Calu3 (cell line): ENCODE measurements around the gene FAS. TPM values are rescaled to one million over a fixed set of nuclear protein-coding genes. Genes with fewer than 3 reads are reported as not detected.

Source experiments
- BruUV-seq: library from RNA; stranded (reverse); fragments of 400-500 nt; replicated peaks from 2 replicates; lab custom pipeline; 2021; lab: Mats Ljungman, UMichigan
- CTCF ChIA-PET: fragments of 300-600 bp; sonication (Branson Sonifier 250); formaldehyde crosslinking; loops from one replicate; lab custom pipeline; 2022; ENCODE audit warnings: antibody characterized with exemption; lab: Charles Lee
- DNase-seq: peaks from one replicate; pipeline ENCODE4 v3.0.0; 2022
- H3K27ac Mint-ChIP-seq: one replicate; pipeline ENCODE4 v1.8.0; 2022; ENCODE audit warnings: mixed read lengths; ENCODE audit not compliant: unreplicated experiment
- H3K27me3 Mint-ChIP-seq: one replicate; pipeline ENCODE4 v1.8.0; 2022; ENCODE audit warnings: mixed read lengths; ENCODE audit not compliant: unreplicated experiment
- H3K36me3 Mint-ChIP-seq: one replicate; pipeline ENCODE4 v1.8.0; 2022; ENCODE audit warnings: mild to moderate bottlenecking, moderate library complexity, mixed read lengths; ENCODE audit not compliant: insufficient read depth, unreplicated experiment
- H3K4me1 Mint-ChIP-seq: one replicate; pipeline ENCODE4 v1.8.0; 2022; ENCODE audit warnings: mild to moderate bottlenecking, low read depth, mixed read lengths; ENCODE audit not compliant: unreplicated experiment
- H3K4me3 Mint-ChIP-seq: one replicate; pipeline ENCODE4 v1.8.0; 2022; ENCODE audit warnings: mild to moderate bottlenecking, low read depth, moderate library complexity, mixed read lengths; ENCODE audit not compliant: unreplicated experiment
- H3K9me3 Mint-ChIP-seq: one replicate; pipeline ENCODE4 v1.8.0; 2022; ENCODE audit warnings: low read depth, mixed read lengths; ENCODE audit not compliant: unreplicated experiment
- CTCF ChIP-seq: fragments of 200-600 bp; IDR thresholded peaks from one replicate; pipeline ENCODE4 v1.8.0; 2022; ENCODE audit warnings: antibody characterized with exemption; ENCODE audit not compliant: unreplicated experiment
- intact Hi-C: fragments of 100-400 bp; cut with micrococcal nuclease; formaldehyde crosslinking; loops from one replicate; pipeline ENCODE4 v1.10.0; 2022; ENCODE audit not compliant: unreplicated experiment
- total RNA-seq: library from RNA; stranded (reverse); gene quantifications from 2 replicates; pipeline ENCODE4 v1.2.3, GENCODE V29; 2022

Gene FAS
- total RNA-seq, 1 experiment from 2014 or later, result 3.1 TPM

GRCh38 chr10:88963318-88963717 is 27.3 kb upstream of the FAS start:
- no TSS peak for BruUV-seq
- CTCF ChIA-PET, result no interaction called here
- TF ChIP-seq CTCF, result no peak
- Mint-ChIP-seq H3K4me3 (no peak overlapping the region), H3K27ac (no peak overlapping the region), H3K36me3 (no peaks in the 10 kb centered on the region), H3K4me1 (no peaks in the 10 kb centered on the region), H3K9me3 (no peaks in the 10 kb centered on the region), H3K27me3 (no peaks in the 10 kb centered on the region)
- DNase-seq, result no peak
- intact Hi-C loops, result no loop called here

DNA sequence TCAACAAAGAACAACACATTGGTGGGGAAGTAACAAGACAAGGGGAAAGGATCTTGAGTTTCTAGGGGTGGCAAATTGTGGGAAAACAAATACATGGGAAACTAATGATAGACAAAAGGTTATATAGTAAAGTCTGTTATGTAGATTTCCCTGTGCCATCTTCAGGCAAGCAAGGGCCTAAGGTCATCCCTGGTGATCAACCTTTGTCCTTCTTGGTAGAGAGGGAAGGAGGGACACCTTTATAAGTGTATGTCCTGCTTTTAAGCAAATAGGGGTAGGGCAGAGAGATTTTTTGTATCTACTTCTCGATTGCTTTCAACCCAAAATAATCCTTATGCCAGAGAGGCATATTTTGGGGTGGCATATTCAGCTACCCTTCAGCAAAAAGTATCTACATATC is 26.2 kb upstream of the FAS start:
- Mint-ChIP-seq H3K9me3 (no peaks in the 10 kb centered on the region), H3K27ac (no peak overlapping the region), H3K27me3 (no peaks in the 10 kb centered on the region), H3K4me3 (no peak overlapping the region), H3K4me1 (no peaks in the 10 kb centered on the region), H3K36me3 (no peaks in the 10 kb centered on the region)
- TF ChIP-seq CTCF, result no peak
- intact Hi-C loops, result no loop called here
- no TSS peak for BruUV-seq
- no peak for DNase-seq
- CTCF ChIA-PET, result no interaction called here

GRCh38 chr10:88964869-88965415 is 25.7 kb upstream of the FAS start:
- intact Hi-C loops, result no loop called here
- H3K9me3 Mint-ChIP-seq, result no peaks in the 10 kb centered on the region
- no peak overlapping the region for H3K4me3 Mint-ChIP-seq
- no peaks in the 10 kb centered on the region for H3K4me1 Mint-ChIP-seq
- CTCF ChIA-PET, result no interaction called here
- no peak for DNase-seq
- no peak for TF ChIP-seq CTCF
- H3K36me3 Mint-ChIP-seq, result no peaks in the 10 kb centered on the region
- no peaks in the 10 kb centered on the region for H3K27me3 Mint-ChIP-seq
- H3K27ac Mint-ChIP-seq, result no peak overlapping the region
- no TSS peak for BruUV-seq

DNA sequence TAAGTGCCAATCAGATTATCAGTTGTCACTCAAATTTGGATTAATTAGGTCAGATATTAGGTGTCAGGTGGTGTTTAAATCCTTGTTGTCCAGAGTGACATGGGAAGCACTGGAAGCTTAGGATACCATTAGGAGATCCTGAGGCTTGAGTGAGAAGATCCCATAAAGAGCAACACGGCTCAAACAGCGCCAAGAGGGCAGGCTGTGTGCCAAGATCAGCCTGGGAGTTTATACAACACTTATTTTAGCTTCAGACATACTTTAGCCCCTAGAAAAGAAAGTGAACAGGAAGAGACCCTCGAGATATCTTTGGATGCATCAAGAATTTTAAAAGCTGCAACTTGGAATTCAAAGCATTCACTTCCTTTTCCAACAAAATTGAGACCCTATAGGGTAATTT is 23.8 kb upstream of the FAS start:
- no peak overlapping the region for H3K4me3 Mint-ChIP-seq
- H3K9me3 Mint-ChIP-seq, result no peaks in the 10 kb centered on the region
- no peaks in the 10 kb centered on the region for H3K36me3 Mint-ChIP-seq
- no peaks in the 10 kb centered on the region for H3K27me3 Mint-ChIP-seq
- H3K4me1 Mint-ChIP-seq, result peaks cover under 1% of the 10 kb centered on the region
- DNase-seq, result no peak
- TF ChIP-seq CTCF, result no peak
- no peak overlapping the region for H3K27ac Mint-ChIP-seq
- no TSS peak for BruUV-seq
- CTCF ChIA-PET, result no interaction called here
- intact Hi-C loops, result no loop called here
